ENCODE results near the gene SLC35A3. TPM values are rescaled to one million over a fixed set of nuclear protein-coding genes. Genes with fewer than 3 reads are reported as not detected.

SLC35A3 gene
- total and polyA plus RNA-seq, 11 donors = 4.4 to 10.9 (median 6.9) TPM

- WGBS, 4 donors = 87 to 94% (median 92%) methylated on average over 1 of the region's 1 CpG
- Histone ChIP-seq H3K9me3 (no peaks in the 10 kb centered on the region), H3K36me3 (peaks cover 0 to 22% (median 0%) of the 10 kb centered on the region in 9 donors), H3K4me1 (no peaks in the 10 kb centered on the region), H3K27ac (no peak overlapping the region), H3K27me3 (no peaks in the 10 kb centered on the region), H3K4me3 (no peak overlapping the region)
- no peak for TF ChIP-seq POLR2A (IDR thresholded peaks at IDR 0.05)
- TF ChIP-seq CTCF (IDR thresholded peaks at IDR 0.05) = no peak
- ATAC-seq (no peak), DNase-seq (no peak)
- intact Hi-C loops (cut with DNase I) = no loop called here
Observed at GRCh38 chr1:100019220-100019619, 49.4 kb downstream of the SLC35A3 start.

- 63 to 77% (median 72%) methylated on average over 6 of the region's 6 CpGs for WGBS, 4 donors
- ATAC-seq = peak; percentile 63 to 86 (median 78)
- H3K4me3 ChIP-seq = no peak overlapping the region
- H3K27ac ChIP-seq = peak overlapping the region in 3 of 12 donors; percentile 27 to 35 (median 30)
- no peaks in the 10 kb centered on the region for H3K9me3 ChIP-seq
- DNase-seq = peak in 2 of 5 donors; percentile 15 to 39
- H3K27me3 ChIP-seq = no peaks in the 10 kb centered on the region
- intact Hi-C loops (cut with DNase I) = no loop called here
- H3K4me1 ChIP-seq = peaks cover 0 to 2% (median 0%) of the 10 kb centered on the region in 12 donors
- TF ChIP-seq POLR2A (IDR thresholded peaks at IDR 0.05) = no peak
- no peak for TF ChIP-seq CTCF (IDR thresholded peaks at IDR 0.05)
- peaks cover 0 to 17% (median 0%) of the 10 kb centered on the region in 9 donors for H3K36me3 ChIP-seq
Observed at GRCh38 chr1:100023482-100023881, 53.7 kb downstream of the SLC35A3 start.

DNA sequence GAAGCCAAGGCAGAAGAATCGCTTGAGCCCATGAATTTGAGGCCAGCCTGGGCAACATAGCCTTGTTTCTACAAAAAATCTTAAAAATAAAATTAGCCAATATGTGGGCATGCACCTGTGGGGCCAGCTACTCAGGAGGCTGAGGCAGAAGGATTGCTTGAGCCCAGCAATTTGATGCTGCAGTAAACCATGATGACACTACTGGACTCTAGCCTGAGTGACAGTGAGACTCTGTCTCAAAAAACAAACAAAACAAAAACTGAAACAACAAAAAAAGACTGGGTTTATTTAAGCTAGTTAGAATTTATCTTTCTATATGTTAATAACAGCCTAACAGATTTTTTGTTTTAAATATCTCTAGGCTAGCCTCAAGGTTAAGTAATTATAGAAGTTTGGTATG, 57.4 kb downstream of the SLC35A3 start:
- Histone ChIP-seq H3K27me3 (no peaks in the 10 kb centered on the region), H3K4me3 (no peak overlapping the region), H3K4me1 (peaks cover 0 to 4% (median 0%) of the 10 kb centered on the region in 12 donors), H3K9me3 (no peaks in the 10 kb centered on the region), H3K36me3 (peaks cover 0 to 3% (median 0%) of the 10 kb centered on the region in 9 donors), H3K27ac (no peak overlapping the region)
- intact Hi-C loops (cut with DNase I) = no loop called here
- ATAC-seq (no peak), DNase-seq (no peak)
- no peak for TF ChIP-seq POLR2A (IDR thresholded peaks at IDR 0.05)
- no peak for TF ChIP-seq CTCF (IDR thresholded peaks at IDR 0.05)
- 94 to 97% (median 97%) methylated on average over 1 of the region's 1 CpG for WGBS, 4 donors

- Histone ChIP-seq H3K4me3 (no peak overlapping the region), H3K27me3 (no peaks in the 10 kb centered on the region), H3K4me1 (peaks cover 0 to 4% (median 0%) of the 10 kb centered on the region in 12 donors), H3K36me3 (peaks cover 0 to 2% (median 0%) of the 10 kb centered on the region in 9 donors), H3K9me3 (no peaks in the 10 kb centered on the region), H3K27ac (no peak overlapping the region)
- intact Hi-C loops (cut with DNase I) = no loop called here
- TF ChIP-seq CTCF (IDR thresholded peaks at IDR 0.05) (no peak), POLR2A (IDR thresholded peaks at IDR 0.05) (no peak)
- ATAC-seq (no peak), DNase-seq (no peak)
- WGBS, 4 donors = 89 to 96% (median 93%) methylated on average over 2 of the region's 2 CpGs
Observed at GRCh38 chr1:100028765-100029164, 59.0 kb downstream of the SLC35A3 start.
